ENCODE results near the gene CACHD1.

GRCh38 chr1:64539289-64539688, 69.4 kb downstream of the CACHD1 start:
- TF ChIP-seq, protein P1, sequence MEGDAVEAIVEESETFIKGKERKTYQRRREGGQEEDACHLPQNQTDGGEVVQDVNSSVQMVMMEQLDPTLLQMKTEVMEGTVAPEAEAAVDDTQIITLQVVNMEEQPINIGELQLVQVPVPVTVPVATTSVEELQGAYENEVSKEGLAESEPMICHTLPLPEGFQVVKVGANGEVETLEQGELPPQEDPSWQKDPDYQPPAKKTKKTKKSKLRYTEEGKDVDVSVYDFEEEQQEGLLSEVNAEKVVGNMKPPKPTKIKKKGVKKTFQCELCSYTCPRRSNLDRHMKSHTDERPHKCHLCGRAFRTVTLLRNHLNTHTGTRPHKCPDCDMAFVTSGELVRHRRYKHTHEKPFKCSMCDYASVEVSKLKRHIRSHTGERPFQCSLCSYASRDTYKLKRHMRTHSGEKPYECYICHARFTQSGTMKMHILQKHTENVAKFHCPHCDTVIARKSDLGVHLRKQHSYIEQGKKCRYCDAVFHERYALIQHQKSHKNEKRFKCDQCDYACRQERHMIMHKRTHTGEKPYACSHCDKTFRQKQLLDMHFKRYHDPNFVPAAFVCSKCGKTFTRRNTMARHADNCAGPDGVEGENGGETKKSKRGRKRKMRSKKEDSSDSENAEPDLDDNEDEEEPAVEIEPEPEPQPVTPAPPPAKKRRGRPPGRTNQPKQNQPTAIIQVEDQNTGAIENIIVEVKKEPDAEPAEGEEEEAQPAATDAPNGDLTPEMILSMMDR (conservative IDR thresholded peaks at IDR 0.05; ENCODE audit: low read length), result no peak
- TF ChIP-seq EZH2phosphoT487 (IDR thresholded peaks at IDR 0.05; ENCODE audit: borderline replicate concordance, low read depth, low read length), result no peak
